Measurements from ENCODE around the gene SYNPO2. TPM values are rescaled to one million over a fixed set of nuclear protein-coding genes. Genes with fewer than 3 reads are reported as not detected.
A peak's percentile ranks its signal among the peaks of the same experiment; 100 is the strongest.

SYNPO2 gene
- total and polyA plus RNA-seq, 2 of the 13 experiments (the other 11 are each of a cell fraction or from before 2014, with no cell fraction given), result not detected

- TF ChIP-seq ZNF609 (CRISPR knock-in tag; IDR thresholded peaks at IDR 0.05; ENCODE audit: borderline replicate concordance) (peak; percentile 52; the same call in 1 of the 2 replicates), TRAFD1 (CRISPR knock-in tag; IDR thresholded peaks at IDR 0.05; ENCODE audit: borderline replicate concordance) (no peak), ZNF703 (CRISPR knock-in tag; IDR thresholded peaks at IDR 0.05; ENCODE audit: borderline replicate concordance) (no peak), PPARG (CRISPR knock-in tag; conservative IDR thresholded peaks at IDR 0.05) (peak; percentile 67; the same call in 1 of the 2 replicates), DMTF1 (CRISPR knock-in tag; IDR thresholded peaks at IDR 0.05) (no peak), SP140L (CRISPR knock-in tag; IDR thresholded peaks at IDR 0.05; ENCODE audit: borderline replicate concordance) (0 out of 2 replicates have a peak, but pooled peaks have one; percentile 81), HNF1B (CRISPR knock-in tag; IDR thresholded peaks at IDR 0.05) (0 out of 2 replicates have a peak, but pooled peaks have one; percentile 22), ZNF639 (CRISPR knock-in tag; conservative IDR thresholded peaks at IDR 0.05) (no peak), HDAC2 (CRISPR knock-in tag; IDR thresholded peaks at IDR 0.05) (peak; percentile 73; the same call in 1 of the 2 replicates), ZNF280D (CRISPR knock-in tag; IDR thresholded peaks at IDR 0.05) (no peak)
These were observed 192.3 kb downstream of the SYNPO2 start (continued) for GRCh38 chr4:119080721-119081541.

All from HepG2 (cell line).